HT1080 (cell line): ENCODE measurements around the gene ZNF609. TPM values are rescaled to one million over a fixed set of nuclear protein-coding genes. Genes with fewer than 3 reads are reported as not detected.

ENCODE experiments used
- DNase-seq: peaks from one replicate; pipeline ENCODE4 v3.0.0-alpha.2; 2015; ENCODE audit warnings: low read depth
- total RNA-seq: library from RNA; depleted of rRNA; stranded (reverse); fragments of >200 nt; shearing (Covaris generic); gene quantifications from 2 replicates; pipeline ENCODE4 v1.2.3, GENCODE V29; 2014

ZNF609 gene
- total RNA-seq, 1 experiment from 2014 or later, result 18.1 TPM

DNA sequence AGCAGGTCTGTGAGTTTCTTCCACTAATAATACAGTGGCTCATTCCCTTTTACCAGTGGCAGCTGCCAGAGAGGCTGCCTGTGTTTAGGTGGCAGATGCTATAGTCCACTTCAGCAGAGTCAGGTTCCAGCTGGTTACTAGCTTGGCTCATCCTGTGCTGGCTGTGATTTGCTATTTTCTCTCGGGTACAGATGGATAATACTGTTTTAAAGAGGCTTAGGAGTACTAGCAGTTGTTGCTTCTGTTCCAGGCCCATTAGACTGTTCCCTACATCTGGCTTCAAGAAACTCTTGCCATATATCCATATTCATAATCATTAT, 41.0 kb downstream of the ZNF609 start:
- DNase-seq, result no peak

DNA sequence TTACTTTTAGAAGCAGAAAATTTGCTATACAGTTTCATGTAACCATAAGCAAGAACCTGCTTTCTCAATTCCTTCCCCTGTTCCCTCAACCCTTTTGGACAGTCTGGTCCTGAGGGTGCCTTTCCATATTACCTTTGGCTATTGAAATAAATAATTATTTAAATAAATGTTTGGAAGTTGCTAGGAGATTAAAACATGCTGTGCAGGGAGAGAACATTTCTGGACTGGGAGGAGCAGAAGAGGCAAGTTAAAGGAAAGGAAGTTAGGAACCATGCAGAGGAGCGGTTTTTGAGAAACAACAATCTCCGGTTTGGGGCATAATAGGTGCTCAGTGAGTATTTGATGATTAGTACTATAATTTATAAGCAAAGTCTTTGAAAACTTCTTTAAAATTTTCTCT, 41.8 kb downstream of the ZNF609 start:
- no peak for DNase-seq

DNA sequence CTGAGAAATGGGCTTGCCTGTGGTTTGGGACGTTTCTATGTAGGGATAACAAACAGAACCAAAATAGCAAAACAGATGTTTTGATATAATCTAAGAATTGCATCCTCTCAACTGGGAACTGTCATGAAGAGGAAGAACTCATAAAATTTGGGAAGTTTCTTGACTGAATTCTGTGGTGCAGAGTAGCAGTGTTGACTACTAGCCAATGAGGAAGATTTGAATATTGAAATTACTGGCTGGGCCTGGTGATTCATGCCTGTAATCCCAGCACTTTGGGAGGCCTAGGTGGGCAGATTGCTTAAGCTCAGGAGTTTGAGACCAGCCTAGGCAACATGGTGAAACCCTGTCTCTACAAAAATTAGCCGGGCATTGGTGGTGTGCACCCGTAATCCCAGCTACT, 42.2 kb downstream of the ZNF609 start:
- peak; percentile 13 for DNase-seq

DNA sequence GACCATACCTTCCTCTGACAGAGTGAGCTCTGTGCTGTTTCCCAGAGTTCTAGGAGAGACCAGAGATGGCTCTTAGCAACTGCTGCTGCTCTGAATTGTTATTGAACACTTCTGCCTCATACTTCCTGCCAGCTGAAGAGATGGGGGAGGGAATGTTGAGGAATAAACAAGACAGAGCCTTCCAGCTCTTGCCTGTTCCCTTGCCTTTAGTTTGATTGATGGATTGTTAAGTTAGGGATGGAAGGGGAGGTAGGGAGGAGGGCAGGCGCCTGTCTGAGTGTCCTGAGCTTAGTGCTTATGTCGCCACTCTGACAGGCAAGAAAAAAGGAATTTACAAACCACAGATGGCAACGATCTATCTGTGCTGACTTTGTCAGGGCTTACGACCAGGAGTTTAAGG, 42.8 kb downstream of the ZNF609 start:
- peak; percentile 56 for DNase-seq

DNA sequence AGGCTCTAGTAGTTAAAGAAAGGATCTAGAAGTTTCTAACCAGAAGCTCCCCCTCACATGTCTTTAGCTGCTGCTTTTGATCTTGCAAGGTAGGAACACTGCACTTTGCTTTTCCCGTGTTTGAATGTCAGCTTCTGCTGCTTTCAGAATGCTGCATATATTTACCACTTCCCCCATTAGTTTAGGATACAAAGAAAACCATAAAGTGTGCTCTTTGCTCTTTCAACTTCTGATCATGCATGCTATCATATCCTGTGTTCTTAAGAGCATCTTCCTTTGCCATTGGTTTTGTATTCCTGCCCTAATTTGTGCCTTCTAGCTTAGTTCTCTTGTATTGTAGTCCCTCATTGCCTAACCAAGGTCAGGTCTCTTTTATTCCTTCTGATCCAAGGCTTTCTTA, 43.3 kb downstream of the ZNF609 start:
- no peak for DNase-seq

DNA sequence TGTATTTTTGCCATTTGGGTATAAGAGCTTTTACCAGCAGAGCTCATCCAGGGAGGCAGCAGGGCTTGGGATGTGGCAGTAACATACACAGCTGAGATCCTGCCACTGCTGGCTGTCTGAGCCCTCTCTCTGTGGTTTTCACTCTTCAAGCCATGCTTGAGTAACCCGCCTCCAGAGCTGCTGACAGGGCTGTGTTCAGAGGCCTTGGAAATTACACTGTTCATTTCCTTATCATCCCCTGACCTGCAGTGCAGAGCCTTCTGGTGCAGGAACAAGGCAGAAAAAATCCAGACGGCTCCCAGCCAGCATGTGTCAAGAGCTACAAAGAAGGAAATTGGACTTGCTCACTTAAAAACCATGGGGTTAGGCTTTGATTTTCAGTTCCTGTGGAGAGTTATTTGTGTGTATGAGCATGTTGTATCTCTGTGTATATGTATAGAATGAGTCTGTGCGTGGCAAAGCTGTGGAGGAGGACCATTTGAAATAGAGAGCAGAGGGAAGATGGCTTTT, 47.0 kb downstream of the ZNF609 start:
- peak; percentile 26 for DNase-seq

DNA sequence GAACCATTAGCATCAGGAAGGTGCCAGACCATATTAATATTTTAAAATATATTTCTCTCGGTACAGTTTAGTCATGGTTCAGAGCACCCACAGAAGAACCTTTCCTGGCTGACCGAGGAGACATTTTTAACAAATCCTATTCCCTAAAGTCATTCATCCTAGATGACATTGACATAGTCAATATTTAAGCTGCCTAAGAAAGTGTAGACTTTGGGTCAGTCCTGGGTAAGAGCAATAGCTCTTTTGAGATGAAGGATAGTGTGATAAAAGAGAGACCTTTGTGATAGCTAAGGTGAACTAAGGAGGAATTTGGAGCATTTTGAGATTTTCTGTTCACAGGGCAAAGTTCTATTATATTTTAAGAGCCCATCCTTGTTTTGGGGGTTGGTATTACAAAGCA, 47.5 kb downstream of the ZNF609 start:
- no peak for DNase-seq

DNA sequence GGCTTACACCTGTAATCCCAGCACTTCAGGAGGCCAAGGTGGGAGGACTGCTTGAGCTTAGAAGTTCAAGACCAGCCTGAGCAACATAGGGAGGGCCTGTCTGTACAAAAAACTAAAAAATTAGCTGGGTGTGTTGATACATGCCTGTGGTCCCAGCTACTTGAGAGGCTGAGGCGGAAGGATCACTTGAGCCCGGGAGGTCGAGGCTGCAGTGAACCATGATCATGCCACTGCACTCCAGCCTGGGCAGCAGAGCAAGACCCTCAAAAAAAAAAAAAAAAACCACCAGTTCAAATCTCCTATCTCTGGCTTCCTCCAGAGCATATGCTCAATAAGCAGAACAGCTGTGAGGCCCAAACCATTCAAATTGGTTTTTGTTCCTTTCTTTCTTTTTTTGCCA, 53.4 kb downstream of the ZNF609 start:
- DNase-seq, result no peak

DNA sequence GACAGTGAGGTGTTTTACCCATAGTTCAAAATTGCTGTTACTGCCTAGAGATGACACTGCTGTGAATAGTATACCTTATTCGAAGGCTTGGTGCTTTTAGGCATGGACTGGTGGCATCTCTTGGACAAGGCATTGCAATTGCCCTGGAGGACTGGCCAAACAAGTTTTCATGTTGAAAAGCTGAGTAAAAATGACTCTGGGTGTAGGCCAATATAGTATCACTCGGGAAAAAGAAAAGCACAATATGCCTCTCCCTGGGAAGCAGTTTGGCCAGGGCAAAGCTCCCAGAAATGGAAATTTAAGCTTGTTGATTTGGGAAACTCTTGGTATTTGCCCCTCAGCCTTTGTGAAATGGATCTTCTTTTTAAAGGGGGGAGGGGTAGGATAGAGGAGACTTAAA, 54.8 kb downstream of the ZNF609 start:
- DNase-seq, result no peak

DNA sequence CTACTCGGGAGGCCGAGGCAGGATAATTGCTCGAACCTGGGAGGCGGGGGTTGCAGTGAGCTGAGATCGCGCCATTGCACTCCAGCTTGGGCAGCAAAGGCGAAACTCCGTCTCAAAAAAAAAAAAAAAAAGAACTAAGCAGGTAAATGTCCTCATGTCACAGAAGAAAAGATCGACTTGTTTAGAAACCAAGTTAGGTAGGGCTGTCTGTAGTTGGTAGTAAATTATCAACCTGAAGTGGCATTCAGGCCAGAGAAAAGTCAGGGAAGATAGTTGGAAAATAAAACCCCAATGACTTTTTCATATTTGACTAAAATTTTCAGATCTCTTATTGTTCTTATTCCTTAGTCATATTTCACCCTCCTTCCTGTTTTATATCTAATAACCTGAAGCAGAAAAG, 55.4 kb downstream of the ZNF609 start:
- DNase-seq, result no peak

DNA sequence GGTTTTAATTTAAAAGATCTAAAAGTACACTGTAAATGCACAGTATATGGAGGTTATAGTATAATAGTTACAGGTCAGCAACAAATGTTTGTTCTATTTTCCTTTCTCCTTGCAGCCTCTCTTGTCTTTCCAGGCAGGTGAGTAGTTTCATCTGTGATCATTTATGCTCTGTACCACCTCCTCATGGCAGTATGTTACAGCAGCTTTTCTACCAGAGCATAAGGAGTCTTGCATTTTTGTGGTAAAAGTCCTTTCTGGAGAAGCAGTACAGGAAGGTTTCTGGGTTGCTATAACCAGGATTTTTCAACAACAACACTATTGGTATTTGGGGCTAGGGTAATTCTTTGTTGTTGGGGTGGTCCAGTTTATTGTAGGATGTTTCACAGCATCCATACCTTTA, 59.5 kb downstream of the ZNF609 start:
- DNase-seq, result no peak

DNA sequence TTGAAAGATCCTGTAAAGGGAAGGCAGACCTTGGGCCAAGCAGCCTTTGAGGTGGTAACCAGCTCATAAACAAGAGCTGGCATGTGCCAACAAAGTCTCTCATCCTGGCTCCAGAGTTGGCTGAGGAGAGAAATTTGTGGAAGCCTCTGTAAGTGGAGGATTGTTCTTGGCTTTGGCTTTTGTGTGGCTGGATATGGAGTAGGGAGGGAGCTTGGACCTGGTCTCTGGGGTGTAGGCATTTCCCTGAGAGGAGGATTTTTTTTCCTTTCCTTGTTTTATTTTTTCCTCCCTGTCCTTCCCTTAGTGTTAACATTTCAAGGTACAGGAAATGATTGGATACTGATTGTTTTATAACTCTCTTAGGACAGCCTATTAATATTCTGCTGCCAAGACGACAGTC, 60.8 kb downstream of the ZNF609 start:
- DNase-seq, result no peak

DNA sequence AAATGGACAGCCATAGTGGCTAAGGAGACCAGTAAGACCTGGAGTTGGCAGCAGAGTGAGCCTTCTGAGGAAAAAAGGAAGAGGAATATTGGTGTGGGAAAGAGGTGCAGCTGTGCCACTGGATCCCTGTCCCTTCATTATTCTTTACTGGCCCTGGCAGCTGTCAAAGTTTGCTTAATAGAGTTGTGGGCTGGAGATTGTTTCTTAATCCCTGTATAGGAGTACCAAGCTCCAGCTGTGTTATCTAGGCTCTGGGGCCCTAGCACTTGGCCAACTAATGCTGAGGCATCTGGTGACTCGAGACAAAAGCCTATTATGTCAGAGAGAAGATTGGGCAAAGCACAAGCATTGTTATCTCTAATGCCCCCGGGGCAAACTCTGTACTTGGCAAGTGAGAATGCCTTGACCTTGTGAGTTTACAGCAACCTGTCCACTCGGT, 61.4 kb downstream of the ZNF609 start:
- peak; percentile 84 for DNase-seq

DNA sequence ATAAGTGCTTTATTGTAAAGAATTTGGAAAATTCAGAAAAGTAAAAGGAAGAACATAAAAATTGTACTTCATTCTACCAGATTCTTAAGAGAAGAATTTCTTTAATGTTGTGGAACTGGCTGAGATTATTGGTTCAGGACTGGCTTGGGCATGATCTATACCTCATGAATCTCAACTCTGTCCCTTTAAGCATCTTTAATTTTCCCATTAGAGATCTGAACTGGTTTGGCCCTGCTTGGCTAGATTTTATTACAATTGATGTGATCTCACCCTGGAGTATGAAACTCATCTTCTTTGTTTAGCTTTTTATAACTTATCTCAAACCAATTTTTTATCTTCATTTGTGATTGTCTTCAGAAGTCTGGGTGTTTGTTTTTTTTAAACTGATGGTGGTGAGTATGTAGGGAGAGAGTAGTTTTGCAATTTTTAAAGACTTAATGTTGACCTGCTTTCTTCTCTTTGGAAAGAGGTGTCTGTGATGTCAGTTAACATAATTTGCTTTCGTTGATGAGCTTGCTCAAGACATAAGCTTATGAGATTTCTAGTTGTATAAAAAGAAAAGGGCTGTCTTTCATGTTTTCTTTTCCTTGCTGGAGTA, 61.9 kb downstream of the ZNF609 start:
- DNase-seq, result no peak

DNA sequence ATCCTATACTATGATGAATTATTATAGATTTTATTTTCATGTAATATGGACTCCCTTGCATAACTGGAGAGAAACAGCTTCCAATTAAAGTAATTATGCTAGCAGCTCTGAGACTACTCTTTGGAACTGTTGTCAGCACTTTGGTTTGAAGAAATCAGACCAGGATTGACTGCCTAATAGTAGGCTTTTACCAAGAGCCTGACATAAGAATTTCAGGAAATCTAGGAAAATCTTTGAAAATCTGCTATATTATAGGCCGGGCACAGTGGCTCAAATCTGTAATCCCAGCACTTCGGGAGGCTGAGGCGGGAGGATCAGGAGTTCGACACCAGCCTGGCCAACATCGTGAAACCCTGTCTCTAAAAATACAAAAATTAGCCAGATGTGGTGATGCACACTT, 62.9 kb downstream of the ZNF609 start:
- no peak for DNase-seq

DNA sequence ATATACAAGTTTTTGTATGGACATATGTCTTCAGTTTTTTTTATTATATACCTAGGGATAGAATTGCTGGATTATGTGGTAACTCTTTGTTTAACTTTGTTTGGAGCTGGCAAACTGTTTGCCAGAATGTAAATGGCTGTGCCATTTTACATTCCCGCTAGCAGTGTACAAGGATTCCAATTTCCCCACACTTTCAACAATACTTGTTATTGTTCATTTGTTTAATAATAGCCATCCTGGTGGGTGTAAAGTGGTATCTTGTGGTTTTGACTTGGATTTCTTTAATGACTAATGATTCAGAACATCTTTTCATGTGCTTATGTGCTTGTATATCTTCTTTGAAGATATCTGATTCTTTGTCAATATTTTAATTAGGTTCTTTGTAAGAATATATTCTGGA, 64.4 kb downstream of the ZNF609 start:
- peak; percentile 53 for DNase-seq

DNA sequence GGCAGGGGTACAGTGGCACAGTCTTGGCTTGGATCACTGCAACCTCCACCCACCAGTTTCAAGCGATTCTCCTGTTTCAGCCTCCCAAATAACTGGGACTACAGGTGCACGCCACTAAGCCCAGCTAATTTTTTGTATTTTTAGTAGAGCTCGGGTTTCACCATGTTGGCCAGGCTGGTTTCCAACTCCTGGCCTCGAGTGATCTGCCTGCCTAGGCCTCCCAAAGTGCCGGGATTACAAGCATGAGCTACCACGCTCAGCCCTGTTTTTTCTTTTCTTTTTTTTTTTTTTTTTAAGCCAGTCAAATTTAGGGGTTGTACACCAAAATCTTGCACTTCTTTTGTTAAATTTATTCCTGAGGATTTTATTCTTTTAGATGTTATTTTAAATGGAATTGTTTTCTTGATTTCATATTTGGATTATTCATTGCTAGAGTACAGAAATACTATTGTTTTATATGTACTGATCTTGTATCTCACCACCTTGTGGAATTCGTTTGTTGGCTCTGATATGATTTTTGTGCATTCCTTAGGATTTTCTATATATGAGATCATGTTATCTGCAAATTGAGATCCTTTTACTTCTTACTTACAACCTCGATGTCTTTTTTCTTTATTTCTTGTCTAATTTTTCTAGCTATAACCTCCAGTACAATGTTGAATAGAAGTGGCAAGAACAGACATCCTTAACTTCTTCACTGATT, 65.6 kb downstream of the ZNF609 start:
- no peak for DNase-seq

DNA sequence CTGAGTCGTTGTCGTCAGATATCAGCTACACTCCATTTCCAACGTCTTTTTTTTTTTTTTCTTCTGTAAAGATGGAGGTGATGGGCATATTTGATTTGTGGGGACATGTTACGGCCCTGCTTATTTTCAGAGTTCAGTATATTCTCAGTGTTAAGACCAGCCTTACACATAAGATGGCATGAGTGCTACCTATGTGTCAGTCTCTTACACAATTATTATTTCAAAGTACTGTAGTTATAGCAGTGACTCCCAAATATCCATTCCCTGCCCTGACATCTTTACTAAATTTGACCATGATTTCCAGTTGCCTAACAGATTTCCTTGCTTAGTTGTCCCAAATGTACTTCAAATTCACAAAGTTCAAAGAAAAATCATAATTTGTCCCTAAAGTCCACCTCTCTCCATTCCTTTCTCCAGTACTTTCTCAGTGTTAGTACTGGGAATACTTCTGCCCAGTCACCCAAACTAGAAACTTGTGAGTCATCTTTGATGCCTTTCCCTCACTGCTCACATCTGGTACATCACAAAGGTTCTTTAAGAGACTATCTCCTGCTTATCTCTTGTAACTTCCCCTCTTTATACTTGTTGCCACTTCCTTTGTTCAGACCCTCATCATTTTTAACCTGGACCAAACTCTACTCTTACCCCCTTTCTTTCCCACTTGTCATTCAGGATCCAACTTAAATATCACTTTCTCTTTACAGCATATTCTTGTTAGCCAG, 67.0 kb downstream of the ZNF609 start:
- DNase-seq, result peak; percentile 77

DNA sequence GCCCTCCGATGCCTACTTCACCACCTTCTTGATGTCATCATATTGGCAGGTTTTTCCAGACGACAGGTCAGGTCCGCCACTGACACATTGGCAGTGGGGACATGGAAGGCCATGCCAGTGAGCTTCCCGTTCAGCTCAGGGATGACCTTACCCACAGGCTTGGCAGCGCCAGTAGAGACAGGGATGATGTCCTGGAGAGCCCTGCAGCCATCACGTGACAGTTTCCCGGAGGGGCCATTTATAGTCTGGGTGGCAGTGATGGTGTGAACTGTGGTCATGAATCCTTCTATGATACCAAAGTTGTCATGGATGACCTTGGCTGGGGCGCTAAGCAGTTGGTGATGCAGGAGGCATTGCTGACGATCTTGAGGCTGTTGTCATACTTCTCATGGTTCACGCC, 68.5 kb downstream of the ZNF609 start:
- no peak for DNase-seq

DNA sequence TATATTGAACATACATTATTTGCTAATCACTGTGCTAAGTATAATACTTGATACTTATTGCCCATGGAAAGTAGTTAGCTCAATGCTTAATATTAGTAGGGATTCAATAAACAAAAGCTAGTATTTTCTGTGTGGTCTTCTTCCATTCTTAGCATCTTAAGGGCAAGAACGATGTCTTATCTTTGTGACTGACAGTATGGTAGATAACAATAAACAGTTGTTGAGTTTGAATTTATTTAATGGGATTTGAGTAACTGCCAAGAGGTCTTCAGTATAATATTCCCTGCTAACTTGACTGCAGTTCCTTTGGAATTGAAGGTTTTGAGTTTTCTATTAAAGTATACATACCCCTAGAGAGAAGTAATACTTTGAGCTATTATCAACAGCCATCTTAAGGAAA, 70.1 kb downstream of the ZNF609 start:
- no peak for DNase-seq

DNA sequence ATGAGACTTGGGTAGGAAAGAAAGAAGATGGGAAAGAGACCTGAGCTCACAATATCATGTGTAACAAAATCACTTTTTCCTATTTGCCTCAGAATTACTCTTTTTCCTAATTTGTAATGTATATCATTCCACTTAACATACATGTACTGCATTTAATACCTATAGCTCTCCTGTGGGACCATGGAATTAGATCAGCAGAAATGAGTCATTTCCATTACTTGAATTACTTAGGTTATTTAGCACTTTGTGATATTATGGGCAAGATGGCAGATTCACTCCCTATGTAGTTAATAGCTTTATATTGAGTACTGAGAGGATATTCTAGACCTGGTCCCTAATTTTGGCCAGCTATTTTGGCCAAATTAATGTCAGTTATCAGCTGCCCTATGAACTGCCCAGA, 70.5 kb downstream of the ZNF609 start:
- DNase-seq, result no peak

DNA sequence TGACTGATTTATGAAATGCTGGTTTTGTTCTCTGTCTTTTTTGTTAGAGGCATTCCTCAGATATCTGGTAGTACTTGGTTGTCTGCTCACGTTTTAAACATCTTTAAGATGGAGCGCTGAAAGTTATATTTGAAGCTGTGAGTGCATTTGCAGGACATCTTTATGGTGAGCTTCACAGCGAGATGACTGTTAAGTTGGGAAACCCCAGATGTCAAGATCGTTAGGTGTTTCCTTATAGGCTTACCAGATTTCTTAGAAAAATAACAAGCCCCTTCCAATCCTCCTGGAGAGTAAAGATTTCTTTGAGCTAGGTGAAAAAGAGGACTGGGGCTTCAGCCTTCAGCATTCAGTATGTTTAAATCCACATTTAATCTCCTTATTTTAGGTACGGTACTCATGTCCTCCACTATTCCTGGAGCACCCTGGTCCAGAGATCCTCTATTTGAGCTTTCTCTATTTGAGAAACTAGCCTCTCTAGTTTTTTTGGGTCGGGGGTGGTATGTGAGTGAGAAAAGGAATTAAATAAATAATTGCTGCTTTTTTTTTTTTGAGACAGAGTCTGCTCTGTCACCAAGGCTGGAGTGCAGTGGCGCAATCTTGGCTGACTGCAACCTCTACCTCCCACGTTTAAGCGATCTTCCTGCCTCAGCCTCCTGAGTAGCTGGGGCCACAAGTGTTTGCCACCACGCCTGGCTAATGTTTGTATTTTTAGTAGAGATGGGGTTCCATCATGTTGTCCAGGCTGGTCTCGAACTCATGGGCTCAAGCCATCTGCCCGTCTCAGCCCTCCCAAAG, 72.3 kb downstream of the ZNF609 start:
- no peak for DNase-seq
